ENCODE results near the gene CCDC13. TPM values are rescaled to one million over a fixed set of nuclear protein-coding genes. Genes with fewer than 3 reads are reported as not detected.

CCDC13 gene
- total and polyA plus RNA-seq, 2 experiments from 2014 or later: 0.22 to 1.1 TPM

DNA sequence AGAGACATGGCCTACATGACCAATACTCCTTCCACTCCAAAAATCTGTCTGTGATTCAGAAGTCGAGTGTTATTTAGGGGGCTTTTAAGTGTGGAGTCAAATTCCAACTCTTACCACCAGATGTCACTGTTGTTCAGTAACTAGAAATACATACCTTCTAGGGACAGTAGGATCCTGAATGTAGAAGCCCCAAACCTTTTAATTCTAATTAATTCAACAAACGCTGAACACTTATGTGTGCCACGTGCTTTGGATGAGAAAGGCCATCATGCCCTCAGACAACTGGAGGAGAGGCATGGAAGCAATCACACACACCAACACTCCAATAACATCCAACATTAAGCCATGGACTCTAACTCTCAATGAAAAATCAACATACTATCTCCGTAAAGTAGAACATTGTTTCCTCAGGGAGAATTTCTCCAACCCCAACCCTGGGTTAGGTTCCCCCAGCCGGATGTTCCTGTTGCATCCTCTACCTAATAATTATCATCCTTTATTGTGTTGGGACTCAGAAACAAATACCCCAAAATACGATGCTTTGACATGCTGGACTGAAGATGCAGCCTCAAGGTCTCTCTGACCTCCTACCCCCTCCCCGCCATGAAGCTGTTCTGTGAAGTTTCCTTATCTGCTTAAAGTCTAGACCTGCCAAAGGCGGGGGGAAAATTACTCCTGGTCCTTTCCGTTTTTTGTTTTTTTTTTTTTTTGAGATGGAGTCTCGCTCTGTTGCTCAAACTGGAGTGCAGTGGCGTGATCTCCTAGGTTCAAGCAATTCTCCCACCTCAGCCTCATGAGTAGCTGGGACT is 8.0 kb upstream of the CCDC13 start:
- Histone ChIP-seq H4K20me1 (ENCODE audit: insufficient read depth) (no peaks in the 10 kb centered on the region), H3K9me2 (ENCODE audit: insufficient read depth) (no peaks in the 10 kb centered on the region), H3K27ac (no peak overlapping the region), H3K4me1 (ENCODE audit: insufficient read depth) (peaks cover 12% of the 10 kb centered on the region), H3K4me2 (ENCODE audit: unreplicated experiment) (no peak overlapping the region), H3F3A (ENCODE audit: insufficient read depth) (peaks cover 34% of the 10 kb centered on the region), H3K4me3 (no peak overlapping the region), H3K36me3 (ENCODE audit: low read depth) (peaks cover 16% of the 10 kb centered on the region), H3K9ac (no peak overlapping the region), H3K27me3 (replicated peaks; ENCODE audit: insufficient read depth) (no peaks in the 10 kb centered on the region), H3K9me3 (ENCODE audit: low read depth) (no peaks in the 10 kb centered on the region), H2AFZ (no peak overlapping the region), H3K79me2 (ENCODE audit: insufficient read depth) (no peaks in the 10 kb centered on the region)
- in situ Hi-C loops (cut with MboI): no loop called here
- peak; percentile 80 for DNase-seq
- TF ChIP-seq EZH2 (IDR thresholded peaks at IDR 0.05; ENCODE audit: insufficient read depth, poor library complexity, severe bottlenecking) (no peak), EZH2phosphoT487 (IDR thresholded peaks at IDR 0.05; ENCODE audit: insufficient read depth, low read depth) (no peak)
- 52 to 55% methylated on average over 11 of the region's 11 CpGs for WGBS, 2 experiments (ENCODE audit: low coverage in 1 of 2, low lambda C conversion rate in 2 of 2, missing lambda C conversion rate in 2 of 2)

DNA sequence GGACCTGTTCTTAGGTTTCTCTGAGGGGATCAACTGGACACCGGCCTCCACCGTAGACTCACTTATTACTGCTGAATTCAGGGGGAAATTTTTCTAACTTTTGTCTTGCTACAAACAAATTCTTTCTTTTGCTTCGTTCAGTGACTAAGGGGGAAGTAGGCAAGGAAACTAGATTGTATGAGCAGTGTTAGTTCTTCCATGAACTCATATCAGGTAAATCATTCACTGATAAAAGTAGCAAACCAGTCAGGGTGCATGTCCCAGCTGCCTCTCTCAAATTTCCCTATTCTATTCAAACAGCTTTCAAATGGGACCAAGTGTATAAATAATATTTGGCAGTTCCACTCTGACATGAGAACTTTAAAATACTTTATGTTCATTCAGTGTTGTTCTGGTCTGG is 7.3 kb upstream of the CCDC13 start:
- in situ Hi-C loops (cut with MboI): no loop called here
- H2AFZ ChIP-seq: no peak overlapping the region
- TF ChIP-seq EZH2 (IDR thresholded peaks at IDR 0.05; ENCODE audit: insufficient read depth, poor library complexity, severe bottlenecking): no peak
- no peak for TF ChIP-seq EZH2phosphoT487 (IDR thresholded peaks at IDR 0.05; ENCODE audit: insufficient read depth, low read depth)

DNA sequence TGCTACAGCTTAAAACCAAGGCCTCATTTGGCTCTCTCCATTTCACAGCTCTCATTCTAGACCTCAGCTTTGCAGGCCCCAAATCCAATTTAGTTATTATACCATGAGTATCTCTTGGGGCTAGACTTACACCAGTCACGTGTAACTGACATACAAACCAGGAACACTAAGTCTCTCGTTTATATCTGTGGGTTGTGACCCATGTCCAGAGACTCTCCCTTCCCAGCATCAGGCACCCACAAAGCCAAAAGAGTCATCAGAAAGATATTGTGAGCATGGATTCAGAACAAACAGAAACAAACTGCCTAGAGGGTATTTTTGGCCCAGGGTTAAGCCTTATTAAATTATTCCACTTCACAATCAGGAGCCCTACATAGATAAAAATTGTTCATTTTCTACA is 5.6 kb upstream of the CCDC13 start:
- H3F3A ChIP-seq (ENCODE audit: insufficient read depth): peaks cover 34% of the 10 kb centered on the region
- H2AFZ ChIP-seq: no peak overlapping the region
- peaks cover 9% of the 10 kb centered on the region for H3K36me3 ChIP-seq (ENCODE audit: low read depth)
- peaks cover 15% of the 10 kb centered on the region for H3K4me1 ChIP-seq (ENCODE audit: insufficient read depth)
- H3K9me3 ChIP-seq (ENCODE audit: low read depth): no peaks in the 10 kb centered on the region
- no peaks in the 10 kb centered on the region for H3K79me2 ChIP-seq (ENCODE audit: insufficient read depth)
- H3K27me3 ChIP-seq (replicated peaks; ENCODE audit: insufficient read depth): no peaks in the 10 kb centered on the region
- peak overlapping the region; percentile 39; the same call in 1 of the 2 replicates for H3K9ac ChIP-seq
- no peaks in the 10 kb centered on the region for H3K9me2 ChIP-seq (ENCODE audit: insufficient read depth)
- H3K4me3 ChIP-seq: no peak overlapping the region
- 31 to 38% methylated on average over 2 of the region's 2 CpGs for WGBS, 2 experiments (ENCODE audit: low coverage in 1 of 2, low lambda C conversion rate in 2 of 2, missing lambda C conversion rate in 2 of 2)
- in situ Hi-C loops (cut with MboI): no loop called here
- TF ChIP-seq EZH2 (IDR thresholded peaks at IDR 0.05; ENCODE audit: insufficient read depth, poor library complexity, severe bottlenecking) (no peak), EZH2phosphoT487 (IDR thresholded peaks at IDR 0.05; ENCODE audit: insufficient read depth, low read depth) (no peak)
- peak overlapping the region; percentile 30 for H3K4me2 ChIP-seq (ENCODE audit: unreplicated experiment)
- peak overlapping the region; percentile 63 for H3K27ac ChIP-seq
- H4K20me1 ChIP-seq (ENCODE audit: insufficient read depth): no peaks in the 10 kb centered on the region
- peak; percentile 62 for DNase-seq

More for the DNA sequence above, 7.3 kb upstream of the CCDC13 start:
- H3K79me2 ChIP-seq (ENCODE audit: insufficient read depth): no peaks in the 10 kb centered on the region
- H3K4me3 ChIP-seq: no peak overlapping the region
- WGBS, 2 experiments (ENCODE audit: low coverage in 1 of 2, low lambda C conversion rate in 2 of 2, missing lambda C conversion rate in 2 of 2): 79 to 83% methylated on average over 3 of the region's 3 CpGs
- H3K4me1 ChIP-seq (ENCODE audit: insufficient read depth): peaks cover 12% of the 10 kb centered on the region
- H3K4me2 ChIP-seq (ENCODE audit: unreplicated experiment): no peak overlapping the region
- no peaks in the 10 kb centered on the region for H3K9me2 ChIP-seq (ENCODE audit: insufficient read depth)
- H3K27me3 ChIP-seq (replicated peaks; ENCODE audit: insufficient read depth): no peaks in the 10 kb centered on the region
- peaks cover 34% of the 10 kb centered on the region for H3F3A ChIP-seq (ENCODE audit: insufficient read depth)
- no peak overlapping the region for H3K27ac ChIP-seq
- H3K9ac ChIP-seq: no peak overlapping the region
- H3K36me3 ChIP-seq (ENCODE audit: low read depth): peaks cover 10% of the 10 kb centered on the region
- H4K20me1 ChIP-seq (ENCODE audit: insufficient read depth): no peaks in the 10 kb centered on the region
- DNase-seq: no peak
- no peaks in the 10 kb centered on the region for H3K9me3 ChIP-seq (ENCODE audit: low read depth)

DNA sequence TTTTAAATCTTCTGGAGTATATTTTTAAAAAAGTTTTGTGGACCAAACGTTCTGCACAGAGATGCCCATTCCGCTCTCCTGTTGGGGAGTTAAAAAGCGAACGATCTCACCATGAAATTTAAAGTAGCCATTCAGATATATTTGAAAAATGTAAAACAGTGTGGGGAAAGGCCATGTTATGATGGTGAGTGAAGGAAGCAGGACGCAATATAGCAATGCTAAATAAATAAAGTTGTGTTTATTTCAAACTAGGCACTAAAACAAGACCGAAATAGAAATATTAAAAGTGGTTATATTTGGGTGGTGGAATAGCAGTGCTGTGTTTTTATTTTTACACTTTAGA is 327 bp upstream of the CCDC13 start:
- Histone ChIP-seq H2AFZ (peak overlapping the region; percentile 93), H3K4me2 (ENCODE audit: unreplicated experiment) (peak overlapping the region; percentile 91), H3K27me3 (replicated peaks; ENCODE audit: insufficient read depth) (no peaks in the 10 kb centered on the region), H3K4me3 (peak overlapping the region; percentile 87), H3K79me2 (ENCODE audit: insufficient read depth) (no peaks in the 10 kb centered on the region), H4K20me1 (ENCODE audit: insufficient read depth) (no peaks in the 10 kb centered on the region), H3K27ac (peak overlapping the region; percentile 24), H3K4me1 (ENCODE audit: insufficient read depth) (peaks cover 10% of the 10 kb centered on the region; the same call in 1 of the 2 replicates), H3K36me3 (ENCODE audit: low read depth) (no peaks in the 10 kb centered on the region), H3K9me2 (ENCODE audit: insufficient read depth) (no peaks in the 10 kb centered on the region), H3K9ac (peak overlapping the region; percentile 79), H3K9me3 (ENCODE audit: low read depth) (no peaks in the 10 kb centered on the region), H3F3A (ENCODE audit: insufficient read depth) (peaks cover 3% of the 10 kb centered on the region; the same call in 1 of the 2 replicates)
- in situ Hi-C loops (cut with MboI): no loop called here
- no peak for DNase-seq
- TF ChIP-seq EZH2 (IDR thresholded peaks at IDR 0.05; ENCODE audit: insufficient read depth, poor library complexity, severe bottlenecking) (no peak), EZH2phosphoT487 (IDR thresholded peaks at IDR 0.05; ENCODE audit: insufficient read depth, low read depth) (no peak)
- WGBS, 2 experiments (ENCODE audit: low coverage in 1 of 2, low lambda C conversion rate in 2 of 2, missing lambda C conversion rate in 2 of 2): 14% methylated on average over 6 of the region's 6 CpGs

Data from GM23248 (cell line).